ENCODE results near the gene RPS15. TPM values are rescaled to one million over a fixed set of nuclear protein-coding genes. Genes with fewer than 3 reads are reported as not detected.

RPS15 gene
- total RNA-seq, 4 donors from 2014 or later: 1,291 to 3,466 (median 2,344) TPM

DNA sequence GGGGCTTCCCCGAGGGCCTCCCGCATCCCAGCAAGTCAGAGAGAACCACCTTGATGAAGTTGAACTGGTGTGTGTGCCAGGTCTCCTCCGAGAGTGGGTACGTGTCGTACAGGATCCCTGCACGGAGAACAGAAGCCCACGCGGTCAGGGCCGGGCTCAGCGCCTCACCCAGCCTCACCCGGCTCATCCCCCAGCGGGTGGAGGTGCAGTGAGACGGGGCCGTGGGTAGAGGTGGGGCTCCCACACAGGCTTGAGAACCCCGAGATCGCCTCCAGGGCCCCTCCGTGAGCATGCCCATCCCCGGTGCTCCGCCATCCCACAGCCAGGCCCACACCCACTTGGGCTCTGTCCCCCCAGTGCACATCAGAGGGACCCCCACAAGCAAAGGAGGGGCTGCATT is 39.1 kb upstream of the RPS15 start:
- no CpG with 5 or more reads among the region's 19 CpGs for WGBS, 2 donors (ENCODE audit: low coverage in 1 of 2)

GRCh38 chr19:1399745-1400144 is 38.5 kb upstream of the RPS15 start:
- WGBS, 2 donors (ENCODE audit: low coverage in 1 of 2): 100% methylated on average over 1 of the region's 15 CpGs; no CpG with 5 or more reads in 1 of the 2 donors
- Histone ChIP-seq H3K4me1 (peaks cover 3 to 57% (median 19%) of the 10 kb centered on the region in 3 donors), H3K27me3 (no peaks in the 10 kb centered on the region), H3K9me3 (no peaks in the 10 kb centered on the region), H3K27ac (no peak overlapping the region), H3K4me3 (peak overlapping the region in 1 of 2 donors; percentile 64), H3K36me3 (peaks cover 0 to 16% of the 10 kb centered on the region in 2 donors)
- no peak for ATAC-seq
- TF ChIP-seq, protein P1, sequence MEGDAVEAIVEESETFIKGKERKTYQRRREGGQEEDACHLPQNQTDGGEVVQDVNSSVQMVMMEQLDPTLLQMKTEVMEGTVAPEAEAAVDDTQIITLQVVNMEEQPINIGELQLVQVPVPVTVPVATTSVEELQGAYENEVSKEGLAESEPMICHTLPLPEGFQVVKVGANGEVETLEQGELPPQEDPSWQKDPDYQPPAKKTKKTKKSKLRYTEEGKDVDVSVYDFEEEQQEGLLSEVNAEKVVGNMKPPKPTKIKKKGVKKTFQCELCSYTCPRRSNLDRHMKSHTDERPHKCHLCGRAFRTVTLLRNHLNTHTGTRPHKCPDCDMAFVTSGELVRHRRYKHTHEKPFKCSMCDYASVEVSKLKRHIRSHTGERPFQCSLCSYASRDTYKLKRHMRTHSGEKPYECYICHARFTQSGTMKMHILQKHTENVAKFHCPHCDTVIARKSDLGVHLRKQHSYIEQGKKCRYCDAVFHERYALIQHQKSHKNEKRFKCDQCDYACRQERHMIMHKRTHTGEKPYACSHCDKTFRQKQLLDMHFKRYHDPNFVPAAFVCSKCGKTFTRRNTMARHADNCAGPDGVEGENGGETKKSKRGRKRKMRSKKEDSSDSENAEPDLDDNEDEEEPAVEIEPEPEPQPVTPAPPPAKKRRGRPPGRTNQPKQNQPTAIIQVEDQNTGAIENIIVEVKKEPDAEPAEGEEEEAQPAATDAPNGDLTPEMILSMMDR (IDR thresholded peaks at IDR 0.05): no peak
- TF ChIP-seq EP300 (IDR thresholded peaks at IDR 0.05) (no peak), POLR2AphosphoS5 (IDR thresholded peaks at IDR 0.05) (no peak), POLR2A (IDR thresholded peaks at IDR 0.05) (no peak)

More for the DNA sequence above, 39.1 kb upstream of the RPS15 start:
- no peaks in the 10 kb centered on the region for H3K27me3 ChIP-seq
- H3K36me3 ChIP-seq: peaks cover 0 to 23% of the 10 kb centered on the region in 2 donors
- peaks cover 3 to 63% (median 19%) of the 10 kb centered on the region in 3 donors for H3K4me1 ChIP-seq
- no peak overlapping the region for H3K4me3 ChIP-seq
- H3K27ac ChIP-seq: no peak overlapping the region
- no peaks in the 10 kb centered on the region for H3K9me3 ChIP-seq
- ATAC-seq: no peak
- TF ChIP-seq POLR2A (IDR thresholded peaks at IDR 0.05): no peak
- TF ChIP-seq, protein P1 (IDR thresholded peaks at IDR 0.05): no peak
- TF ChIP-seq POLR2AphosphoS5 (IDR thresholded peaks at IDR 0.05): no peak
- TF ChIP-seq EP300 (IDR thresholded peaks at IDR 0.05): no peak

- ATAC-seq: peak; percentile 19
- H3K9me3 ChIP-seq: no peaks in the 10 kb centered on the region
- TF ChIP-seq, protein P1 (IDR thresholded peaks at IDR 0.05): no peak
- no peak for TF ChIP-seq EP300 (IDR thresholded peaks at IDR 0.05)
- TF ChIP-seq POLR2A (IDR thresholded peaks at IDR 0.05): no peak
- no peak for TF ChIP-seq POLR2AphosphoS5 (IDR thresholded peaks at IDR 0.05)
- peak overlapping the region; percentile 42 to 64 for H3K4me3 ChIP-seq
- H3K27me3 ChIP-seq: no peaks in the 10 kb centered on the region
- 17 to 54% methylated on average over 1 to 13 of the region's 36 CpGs for WGBS, 2 donors (ENCODE audit: low coverage in 1 of 2)
- H3K4me1 ChIP-seq: peaks cover 3 to 50% (median 19%) of the 10 kb centered on the region in 3 donors
- H3K36me3 ChIP-seq: peaks cover 0 to 9% of the 10 kb centered on the region in 2 donors
- H3K27ac ChIP-seq: peak overlapping the region in 1 of 4 donors; percentile 55
These were observed 37.7 kb upstream of the RPS15 start for GRCh38 chr19:1400281-1401137.

GRCh38 chr19:1401138-1401888 is 36.9 kb upstream of the RPS15 start, which contains the start of gene GAMT:
TSS of gene GAMT (minus strand) at chr19:1401542. CDS start at chr19:1401476, 66 bp downstream.
- H3K4me1 ChIP-seq: peaks cover 3 to 43% (median 13%) of the 10 kb centered on the region in 3 donors
- WGBS, 2 donors (ENCODE audit: low coverage in 1 of 2): 8% methylated on average over 2 of the region's 87 CpGs; no CpG with 5 or more reads in 1 of the 2 donors
- TF ChIP-seq POLR2A (IDR thresholded peaks at IDR 0.05) (no peak), EP300 (IDR thresholded peaks at IDR 0.05) (no peak), POLR2AphosphoS5 (IDR thresholded peaks at IDR 0.05) (no peak)
- TF ChIP-seq, protein P1 (IDR thresholded peaks at IDR 0.05): peak in 3 of 4 experiments; percentile 37 to 74 (median 56)

More at GRCh38 chr19:1401138-1401888, 36.9 kb upstream of the RPS15 start, which contains the start of gene GAMT:
- H3K9me3 ChIP-seq: no peaks in the 10 kb centered on the region
- peak within 1 kb of the TSS in 1 of 4 donors; percentile 55 for H3K27ac ChIP-seq
- no peaks in the 10 kb centered on the region for H3K27me3 ChIP-seq
- H3K4me3 ChIP-seq: peak within 1 kb of the TSS; percentile 42 to 64
- ATAC-seq: peak; percentile 52
- H3K36me3 ChIP-seq: peaks cover 0 to 4% of the 10 kb centered on the region in 2 donors
